Measurements from ENCODE around the gene CNGB1.

- TF ChIP-seq CTCF (IDR thresholded peaks at IDR 0.05), result no peak
- no peak for TF ChIP-seq POLR2A (IDR thresholded peaks at IDR 0.05)
Measured at GRCh38 chr16:57970319-57970718, 609 bp downstream of the CNGB1 start.

All from Peyer's patch (tissue), 4 donors.